GM23338 (cell line): ENCODE data around the gene PDCD4. TPM values are rescaled to one million over a fixed set of nuclear protein-coding genes. Genes with fewer than 3 reads are reported as not detected.

Experiments used
- ATAC-seq: fragments of 200-7000 bp; cut with Tn5 transposase; 3 replicates; pipeline ENCODE4 v1.9.1; 2020
- DNase-seq: peaks from one replicate; pipeline ENCODE4 v3.0.0-alpha.2; 2015; ENCODE audit warnings: low spot score
- H2AFZ ChIP-seq: fragments of 200-600 bp; sonication (generic); 2 replicates; pipeline ENCODE4 v1.8.0; 2016; ENCODE audit warnings: antibody characterized with exemption, mild to moderate bottlenecking, moderate library complexity
- H3F3A ChIP-seq: fragments of 200-600 bp; sonication (generic); replicated peaks from 2 replicates; pipeline ENCODE4 v1.8.0; 2017; ENCODE audit warnings: antibody characterized with exemption, mixed run types, low read depth
- H3K27ac ChIP-seq: fragments of 200-600 bp; sonication (generic); 2 replicates; pipeline ENCODE4 v1.6.1; 2016; ENCODE audit warnings: low read depth
- H3K27me3 ChIP-seq: fragments of 200-600 bp; sonication (generic); 2 replicates; pipeline ENCODE4 v1.8.0; 2016; ENCODE audit warnings: mild to moderate bottlenecking, mixed run types, moderate library complexity; ENCODE audit not compliant: insufficient read depth
- H3K36me3 ChIP-seq: fragments of 200-600 bp; sonication (generic); 2 replicates; pipeline ENCODE4 v1.8.0; 2016; ENCODE audit warnings: mild to moderate bottlenecking; ENCODE audit not compliant: insufficient read depth
- H3K4me1 ChIP-seq: fragments of 200-600 bp; sonication (generic); 2 replicates; pipeline ENCODE4 v1.8.0; 2016; ENCODE audit warnings: mild to moderate bottlenecking, moderate library complexity; ENCODE audit not compliant: insufficient read depth
- H3K4me2 ChIP-seq: fragments of 200-600 bp; sonication (generic); 2 replicates; pipeline ENCODE4 v1.7.1; 2017; ENCODE audit warnings: mixed run types
- H3K4me3 ChIP-seq: fragments of 200-600 bp; sonication (generic); 2 replicates; pipeline ENCODE4 v1.6.1; 2016; ENCODE audit warnings: mixed run types
- H3K79me2 ChIP-seq: fragments of 200-600 bp; sonication (generic); replicated peaks from 2 replicates; pipeline ENCODE4 v1.8.0; 2017; ENCODE audit warnings: mild to moderate bottlenecking; ENCODE audit not compliant: insufficient read depth
- H3K9me2 ChIP-seq: fragments of 200-600 bp; sonication (generic); 2 replicates; pipeline ENCODE4 v1.8.0; 2017; ENCODE audit not compliant: insufficient read depth
- H4K20me1 ChIP-seq: fragments of 200-600 bp; sonication (generic); replicated peaks from 2 replicates; pipeline ENCODE4 v1.8.0; 2017; ENCODE audit warnings: mild to moderate bottlenecking; ENCODE audit not compliant: insufficient read depth
- H3K27ac Mint-ChIP-seq: 2 replicates; pipeline ENCODE4 v1.8.0; 2020; ENCODE audit warnings: inconsistent platforms, mild to moderate bottlenecking, moderate library complexity, mixed read lengths
- H3K27me3 Mint-ChIP-seq: 3 replicates; pipeline ENCODE4 v1.8.0; 2022; ENCODE audit warnings: low read depth, mild to moderate bottlenecking, moderate library complexity, mixed read lengths, inconsistent platforms; ENCODE audit not compliant: insufficient read depth, poor library complexity
- H3K36me3 Mint-ChIP-seq: 3 replicates; pipeline ENCODE4 v1.8.0; 2021; ENCODE audit warnings: low read depth, mild to moderate bottlenecking, inconsistent platforms, moderate library complexity, mixed read lengths
- H3K4me1 Mint-ChIP-seq: 3 replicates; pipeline ENCODE4 v1.8.0; 2020; ENCODE audit warnings: mild to moderate bottlenecking, inconsistent platforms, mixed read lengths
- H3K4me3 Mint-ChIP-seq: 3 replicates; pipeline ENCODE4 v1.8.0; 2021; ENCODE audit warnings: moderate library complexity, mild to moderate bottlenecking, inconsistent platforms, mixed read lengths
- H3K9me3 Mint-ChIP-seq: 3 replicates; pipeline ENCODE4 v1.8.0; 2020; ENCODE audit warnings: moderate library complexity, mild to moderate bottlenecking, inconsistent platforms, mixed read lengths
- EZH2 ChIP-seq: fragments of 200-600 bp; sonication (generic); IDR thresholded peaks from one replicate; pipeline ENCODE4 v1.8.0; 2017; ENCODE audit warnings: antibody characterized with exemption, mild to moderate bottlenecking, low read depth; ENCODE audit not compliant: unreplicated experiment
- EZH2phosphoT487 ChIP-seq: fragments of 200-600 bp; sonication (generic); IDR thresholded peaks from one replicate; pipeline ENCODE4 v1.8.1; 2018; ENCODE audit warnings: antibody characterized with exemption; ENCODE audit not compliant: unreplicated experiment
- NANOG ChIP-seq: IDR thresholded peaks from 2 replicates; pipeline ENCODE4 v1.6.1; 2016; ENCODE audit warnings: antibody characterized with exemption, borderline replicate concordance
- ZNF331 ChIP-seq: fragments of 250-450 bp; sonication (Bioruptor Pico); IDR thresholded peaks from 2 replicates; pipeline ENCODE4 v1.5.0; 2020; ENCODE audit warnings: low read depth, mild to moderate bottlenecking, moderate library complexity
- polyA plus RNA-seq: library from polyadenylated mRNA; unstranded; fragments of >200 nt; fragmentation: Nextera tagmentation; extraction: Ambion mirVana; gene quantifications from 2 replicates; pipeline ENCODE4 v1.2.1, GENCODE V29; 2016
- total RNA-seq: library from RNA; depleted of rRNA; stranded (reverse); fragments of >200 nt; shearing (Covaris generic); gene quantifications from 2 replicates; pipeline ENCODE4 v1.2.3, GENCODE V29; 2014
- TF ChIP-seq, protein P1 (sequence below): IDR thresholded peaks from 2 replicates; pipeline ENCODE4 v1.6.1; 2016; ENCODE audit warnings: antibody characterized with exemption
- TF ChIP-seq, protein P2 (sequence below): fragments of 250-450 bp; sonication (Bioruptor Pico); IDR thresholded peaks from 2 replicates; pipeline ENCODE4 v1.5.0; 2020; ENCODE audit warnings: mild to moderate bottlenecking, moderate library complexity
- TF ChIP-seq, protein P3 (sequence below): IDR thresholded peaks from one replicate; pipeline ENCODE4 v1.6.1; 2018; ENCODE audit warnings: antibody characterized with exemption; ENCODE audit not compliant: unreplicated experiment
- TF ChIP-seq, protein P4 (sequence below), 2 experiments: fragments of 200-600 bp in 1 of 2; sonication (generic) in 1 of 2; conservative IDR thresholded peaks; 2 replicates each; pipeline versions ENCODE4 v1.5.1 to v1.6.1; 2016 to 2017; ENCODE audit warnings: antibody characterized with exemption in 2 of 2, low read depth in 2 of 2, mild to moderate bottlenecking in 2 of 2, moderate library complexity in 1 of 2

PDCD4 gene
- total and polyA plus RNA-seq, 2 experiments from 2014 or later = 10.1 to 18.0 TPM

- Histone ChIP-seq H3F3A (no peaks in the 10 kb centered on the region), H2AFZ (no peak overlapping the region), H3K4me3 (no peak overlapping the region), H3K79me2 (no peaks in the 10 kb centered on the region), H3K9me2 (no peaks in the 10 kb centered on the region), H3K36me3 (no peaks in the 10 kb centered on the region), H3K27ac (no peak overlapping the region), H3K4me2 (no peak overlapping the region), H3K4me1 (peaks cover 17% of the 10 kb centered on the region), H3K27me3 (no peaks in the 10 kb centered on the region), H4K20me1 (no peaks in the 10 kb centered on the region)
- Mint-ChIP-seq H3K36me3 (no peaks in the 10 kb centered on the region), H3K27me3 (peaks cover 11% of the 10 kb centered on the region), H3K27ac (no peak overlapping the region), H3K4me1 (peaks cover 18% of the 10 kb centered on the region), H3K4me3 (no peak overlapping the region), H3K9me3 (no peaks in the 10 kb centered on the region)
- no peak for ATAC-seq
- TF ChIP-seq, protein P1, sequence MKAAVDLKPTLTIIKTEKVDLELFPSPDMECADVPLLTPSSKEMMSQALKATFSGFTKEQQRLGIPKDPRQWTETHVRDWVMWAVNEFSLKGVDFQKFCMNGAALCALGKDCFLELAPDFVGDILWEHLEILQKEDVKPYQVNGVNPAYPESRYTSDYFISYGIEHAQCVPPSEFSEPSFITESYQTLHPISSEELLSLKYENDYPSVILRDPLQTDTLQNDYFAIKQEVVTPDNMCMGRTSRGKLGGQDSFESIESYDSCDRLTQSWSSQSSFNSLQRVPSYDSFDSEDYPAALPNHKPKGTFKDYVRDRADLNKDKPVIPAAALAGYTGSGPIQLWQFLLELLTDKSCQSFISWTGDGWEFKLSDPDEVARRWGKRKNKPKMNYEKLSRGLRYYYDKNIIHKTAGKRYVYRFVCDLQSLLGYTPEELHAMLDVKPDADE = no peak
- TF ChIP-seq, protein P2, sequence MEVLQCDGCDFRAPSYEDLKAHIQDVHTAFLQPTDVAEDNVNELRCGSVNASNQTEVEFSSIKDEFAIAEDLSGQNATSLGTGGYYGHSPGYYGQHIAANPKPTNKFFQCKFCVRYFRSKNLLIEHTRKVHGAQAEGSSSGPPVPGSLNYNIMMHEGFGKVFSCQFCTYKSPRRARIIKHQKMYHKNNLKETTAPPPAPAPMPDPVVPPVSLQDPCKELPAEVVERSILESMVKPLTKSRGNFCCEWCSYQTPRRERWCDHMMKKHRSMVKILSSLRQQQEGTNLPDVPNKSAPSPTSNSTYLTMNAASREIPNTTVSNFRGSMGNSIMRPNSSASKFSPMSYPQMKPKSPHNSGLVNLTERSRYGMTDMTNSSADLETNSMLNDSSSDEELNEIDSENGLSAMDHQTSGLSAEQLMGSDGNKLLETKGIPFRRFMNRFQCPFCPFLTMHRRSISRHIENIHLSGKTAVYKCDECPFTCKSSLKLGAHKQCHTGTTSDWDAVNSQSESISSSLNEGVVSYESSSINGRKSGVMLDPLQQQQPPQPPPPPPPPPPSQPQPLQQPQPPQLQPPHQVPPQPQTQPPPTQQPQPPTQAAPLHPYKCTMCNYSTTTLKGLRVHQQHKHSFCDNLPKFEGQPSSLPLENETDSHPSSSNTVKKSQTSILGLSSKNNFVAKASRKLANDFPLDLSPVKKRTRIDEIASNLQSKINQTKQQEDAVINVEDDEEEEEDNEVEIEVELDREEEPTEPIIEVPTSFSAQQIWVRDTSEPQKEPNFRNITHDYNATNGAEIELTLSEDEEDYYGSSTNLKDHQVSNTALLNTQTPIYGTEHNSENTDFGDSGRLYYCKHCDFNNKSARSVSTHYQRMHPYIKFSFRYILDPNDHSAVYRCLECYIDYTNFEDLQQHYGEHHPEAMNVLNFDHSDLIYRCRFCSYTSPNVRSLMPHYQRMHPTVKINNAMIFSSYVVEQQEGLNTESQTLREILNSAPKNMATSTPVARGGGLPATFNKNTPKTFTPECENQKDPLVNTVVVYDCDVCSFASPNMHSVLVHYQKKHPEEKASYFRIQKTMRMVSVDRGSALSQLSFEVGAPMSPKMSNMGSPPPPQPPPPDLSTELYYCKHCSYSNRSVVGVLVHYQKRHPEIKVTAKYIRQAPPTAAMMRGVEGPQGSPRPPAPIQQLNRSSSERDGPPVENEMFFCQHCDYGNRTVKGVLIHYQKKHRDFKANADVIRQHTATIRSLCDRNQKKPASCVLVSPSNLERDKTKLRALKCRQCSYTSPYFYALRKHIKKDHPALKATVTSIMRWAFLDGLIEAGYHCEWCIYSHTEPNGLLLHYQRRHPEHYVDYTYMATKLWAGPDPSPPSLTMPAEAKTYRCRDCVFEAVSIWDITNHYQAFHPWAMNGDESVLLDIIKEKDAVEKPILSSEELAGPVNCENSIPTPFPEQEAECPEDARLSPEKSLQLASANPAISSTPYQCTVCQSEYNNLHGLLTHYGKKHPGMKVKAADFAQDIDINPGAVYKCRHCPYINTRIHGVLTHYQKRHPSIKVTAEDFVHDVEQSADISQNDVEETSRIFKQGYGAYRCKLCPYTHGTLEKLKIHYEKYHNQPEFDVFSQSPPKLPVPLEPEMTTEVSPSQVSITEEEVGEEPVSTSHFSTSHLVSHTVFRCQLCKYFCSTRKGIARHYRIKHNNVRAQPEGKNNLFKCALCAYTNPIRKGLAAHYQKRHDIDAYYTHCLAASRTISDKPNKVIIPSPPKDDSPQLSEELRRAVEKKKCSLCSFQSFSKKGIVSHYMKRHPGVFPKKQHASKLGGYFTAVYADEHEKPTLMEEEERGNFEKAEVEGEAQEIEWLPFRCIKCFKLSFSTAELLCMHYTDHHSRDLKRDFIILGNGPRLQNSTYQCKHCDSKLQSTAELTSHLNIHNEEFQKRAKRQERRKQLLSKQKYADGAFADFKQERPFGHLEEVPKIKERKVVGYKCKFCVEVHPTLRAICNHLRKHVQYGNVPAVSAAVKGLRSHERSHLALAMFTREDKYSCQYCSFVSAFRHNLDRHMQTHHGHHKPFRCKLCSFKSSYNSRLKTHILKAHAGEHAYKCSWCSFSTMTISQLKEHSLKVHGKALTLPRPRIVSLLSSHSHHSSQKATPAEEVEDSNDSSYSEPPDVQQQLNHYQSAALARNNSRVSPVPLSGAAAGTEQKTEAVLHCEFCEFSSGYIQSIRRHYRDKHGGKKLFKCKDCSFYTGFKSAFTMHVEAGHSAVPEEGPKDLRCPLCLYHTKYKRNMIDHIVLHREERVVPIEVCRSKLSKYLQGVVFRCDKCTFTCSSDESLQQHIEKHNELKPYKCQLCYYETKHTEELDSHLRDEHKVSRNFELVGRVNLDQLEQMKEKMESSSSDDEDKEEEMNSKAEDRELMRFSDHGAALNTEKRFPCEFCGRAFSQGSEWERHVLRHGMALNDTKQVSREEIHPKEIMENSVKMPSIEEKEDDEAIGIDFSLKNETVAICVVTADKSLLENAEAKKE = no peak
- TF ChIP-seq EZH2 (no peak), ZNF331 (CRISPR knock-in tag) (no peak), NANOG (no peak), EZH2phosphoT487 (no peak)
- TF ChIP-seq, protein P3, sequence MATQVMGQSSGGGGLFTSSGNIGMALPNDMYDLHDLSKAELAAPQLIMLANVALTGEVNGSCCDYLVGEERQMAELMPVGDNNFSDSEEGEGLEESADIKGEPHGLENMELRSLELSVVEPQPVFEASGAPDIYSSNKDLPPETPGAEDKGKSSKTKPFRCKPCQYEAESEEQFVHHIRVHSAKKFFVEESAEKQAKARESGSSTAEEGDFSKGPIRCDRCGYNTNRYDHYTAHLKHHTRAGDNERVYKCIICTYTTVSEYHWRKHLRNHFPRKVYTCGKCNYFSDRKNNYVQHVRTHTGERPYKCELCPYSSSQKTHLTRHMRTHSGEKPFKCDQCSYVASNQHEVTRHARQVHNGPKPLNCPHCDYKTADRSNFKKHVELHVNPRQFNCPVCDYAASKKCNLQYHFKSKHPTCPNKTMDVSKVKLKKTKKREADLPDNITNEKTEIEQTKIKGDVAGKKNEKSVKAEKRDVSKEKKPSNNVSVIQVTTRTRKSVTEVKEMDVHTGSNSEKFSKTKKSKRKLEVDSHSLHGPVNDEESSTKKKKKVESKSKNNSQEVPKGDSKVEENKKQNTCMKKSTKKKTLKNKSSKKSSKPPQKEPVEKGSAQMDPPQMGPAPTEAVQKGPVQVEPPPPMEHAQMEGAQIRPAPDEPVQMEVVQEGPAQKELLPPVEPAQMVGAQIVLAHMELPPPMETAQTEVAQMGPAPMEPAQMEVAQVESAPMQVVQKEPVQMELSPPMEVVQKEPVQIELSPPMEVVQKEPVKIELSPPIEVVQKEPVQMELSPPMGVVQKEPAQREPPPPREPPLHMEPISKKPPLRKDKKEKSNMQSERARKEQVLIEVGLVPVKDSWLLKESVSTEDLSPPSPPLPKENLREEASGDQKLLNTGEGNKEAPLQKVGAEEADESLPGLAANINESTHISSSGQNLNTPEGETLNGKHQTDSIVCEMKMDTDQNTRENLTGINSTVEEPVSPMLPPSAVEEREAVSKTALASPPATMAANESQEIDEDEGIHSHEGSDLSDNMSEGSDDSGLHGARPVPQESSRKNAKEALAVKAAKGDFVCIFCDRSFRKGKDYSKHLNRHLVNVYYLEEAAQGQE = no peak
- TF ChIP-seq, protein P4, sequence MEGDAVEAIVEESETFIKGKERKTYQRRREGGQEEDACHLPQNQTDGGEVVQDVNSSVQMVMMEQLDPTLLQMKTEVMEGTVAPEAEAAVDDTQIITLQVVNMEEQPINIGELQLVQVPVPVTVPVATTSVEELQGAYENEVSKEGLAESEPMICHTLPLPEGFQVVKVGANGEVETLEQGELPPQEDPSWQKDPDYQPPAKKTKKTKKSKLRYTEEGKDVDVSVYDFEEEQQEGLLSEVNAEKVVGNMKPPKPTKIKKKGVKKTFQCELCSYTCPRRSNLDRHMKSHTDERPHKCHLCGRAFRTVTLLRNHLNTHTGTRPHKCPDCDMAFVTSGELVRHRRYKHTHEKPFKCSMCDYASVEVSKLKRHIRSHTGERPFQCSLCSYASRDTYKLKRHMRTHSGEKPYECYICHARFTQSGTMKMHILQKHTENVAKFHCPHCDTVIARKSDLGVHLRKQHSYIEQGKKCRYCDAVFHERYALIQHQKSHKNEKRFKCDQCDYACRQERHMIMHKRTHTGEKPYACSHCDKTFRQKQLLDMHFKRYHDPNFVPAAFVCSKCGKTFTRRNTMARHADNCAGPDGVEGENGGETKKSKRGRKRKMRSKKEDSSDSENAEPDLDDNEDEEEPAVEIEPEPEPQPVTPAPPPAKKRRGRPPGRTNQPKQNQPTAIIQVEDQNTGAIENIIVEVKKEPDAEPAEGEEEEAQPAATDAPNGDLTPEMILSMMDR (conservative IDR thresholded peaks at IDR 0.05; ENCODE audit: low read depth in 2 of 2) = no peak
- no peak for DNase-seq
Observed at GRCh38 chr10:110827410-110827809, 44.3 kb upstream of the PDCD4 start.
